RWPE2 (cell line): ENCODE results near the gene CELF1.
A peak's percentile ranks its signal among the peaks of the same experiment; 100 is the strongest.

Experiments
- ATAC-seq: fragments of 200-7000 bp; cut with Tn5 transposase; 3 replicates; pipeline ENCODE4 v1.9.1; 2021; ENCODE audit warnings: low read depth
- DNase-seq: peaks from one replicate; pipeline ENCODE4 v3.0.0-alpha.2; 2020; ENCODE audit warnings: low spot score
- H3K27ac ChIP-seq: fragments of 450-650 bp; 2 replicates; pipeline ENCODE4 v1.5.1; 2017; ENCODE audit warnings: mild to moderate bottlenecking; ENCODE audit not compliant: poor library complexity, severe bottlenecking
- H3K27me3 ChIP-seq: fragments of 250-450 bp; sonication (Bioruptor Pico); 2 replicates; pipeline ENCODE4 v1.5.1; 2021; ENCODE audit warnings: mild to moderate bottlenecking, moderate library complexity; ENCODE audit not compliant: insufficient read depth, poor library complexity, severe bottlenecking
- H3K36me3 ChIP-seq: fragments of 250-450 bp; sonication (Bioruptor Pico); 2 replicates; pipeline ENCODE4 v1.5.1; 2020; ENCODE audit warnings: low read depth, mild to moderate bottlenecking, moderate library complexity
- H3K4me1 ChIP-seq: fragments of 250-450 bp; sonication (Bioruptor Pico); 2 replicates; pipeline ENCODE4 v1.5.1; 2021; ENCODE audit warnings: mild to moderate bottlenecking, moderate library complexity; ENCODE audit not compliant: insufficient read depth, poor library complexity, severe bottlenecking
- H3K4me3 ChIP-seq: fragments of 250-450 bp; sonication (Bioruptor Pico); 2 replicates; pipeline ENCODE4 v1.5.1; 2021; ENCODE audit warnings: mild to moderate bottlenecking, moderate library complexity; ENCODE audit not compliant: severe bottlenecking
- H3K9me3 ChIP-seq: fragments of 250-450 bp; sonication (Bioruptor Pico); 2 replicates; pipeline ENCODE4 v1.5.1; 2021; ENCODE audit warnings: mild to moderate bottlenecking, moderate library complexity; ENCODE audit not compliant: severe bottlenecking
- CTCF ChIP-seq: fragments of 450-650 bp; IDR thresholded peaks from one replicate; pipeline ENCODE4 v1.5.1; 2017; ENCODE audit warnings: mild to moderate bottlenecking, moderate library complexity; ENCODE audit not compliant: poor library complexity, severe bottlenecking

Gene CELF1

GRCh38 chr11:47430524-47430923, 122.4 kb downstream of the CELF1 start:
- Histone ChIP-seq H3K27ac (no peak overlapping the region), H3K36me3 (peaks cover 2% of the 10 kb centered on the region), H3K4me1 (no peaks in the 10 kb centered on the region), H3K4me3 (no peak overlapping the region), H3K9me3 (no peaks in the 10 kb centered on the region), H3K27me3 (no peaks in the 10 kb centered on the region)
- DNase-seq (no peak), ATAC-seq (no peak)
- no peak for TF ChIP-seq CTCF

- TF ChIP-seq CTCF = no peak
- ATAC-seq (peak; percentile 91), DNase-seq (peak; percentile 98)
- Histone ChIP-seq H3K4me3 (peak within 1 kb of the TSS; percentile 72), H3K9me3 (no peaks in the 10 kb centered on the region), H3K4me1 (peaks cover 5% of the 10 kb centered on the region), H3K27ac (peak within 1 kb of the TSS; percentile 56), H3K27me3 (no peaks in the 10 kb centered on the region), H3K36me3 (peaks cover 42% of the 10 kb centered on the region)
Measured at GRCh38 chr11:47426062-47426956, 126.6 kb downstream of the CELF1 start, which contains the start of gene PSMC3. PSMC3 (minus strand) TSS chr11:47426439; CDS start chr11:47426279, 160 bp downstream.

GRCh38 chr11:47425611-47426010, 127.3 kb downstream of the CELF1 start:
- no peak for TF ChIP-seq CTCF
- H3K27ac ChIP-seq = peak overlapping the region; percentile 56
- ATAC-seq = no peak

GRCh38 chr11:47418454-47419259, 134.3 kb downstream of the CELF1 start:
- DNase-seq (no peak), ATAC-seq (no peak)
- Histone ChIP-seq H3K4me3 (no peak overlapping the region), H3K4me1 (peaks cover 9% of the 10 kb centered on the region), H3K27ac (no peak overlapping the region), H3K9me3 (no peaks in the 10 kb centered on the region), H3K27me3 (no peaks in the 10 kb centered on the region), H3K36me3 (peaks cover 74% of the 10 kb centered on the region)
- TF ChIP-seq CTCF = no peak

More at GRCh38 chr11:47425611-47426010, 127.3 kb downstream of the CELF1 start:
- Histone ChIP-seq H3K4me3 (peak overlapping the region; percentile 72), H3K9me3 (no peaks in the 10 kb centered on the region), H3K27me3 (no peaks in the 10 kb centered on the region), H3K4me1 (peaks cover 5% of the 10 kb centered on the region), H3K36me3 (peaks cover 45% of the 10 kb centered on the region)
- DNase-seq = no peak
